Measurements from ENCODE around the gene LHFPL6. TPM values are rescaled to one million over a fixed set of nuclear protein-coding genes. Genes with fewer than 3 reads are reported as not detected.

LHFPL6 gene
- total and polyA plus RNA-seq, 10 of the 15 experiments (the other 5 are each of a cell fraction or from before 2014, with no cell fraction given) = 0.11 to 4.6 (median 0.41) TPM

DNA sequence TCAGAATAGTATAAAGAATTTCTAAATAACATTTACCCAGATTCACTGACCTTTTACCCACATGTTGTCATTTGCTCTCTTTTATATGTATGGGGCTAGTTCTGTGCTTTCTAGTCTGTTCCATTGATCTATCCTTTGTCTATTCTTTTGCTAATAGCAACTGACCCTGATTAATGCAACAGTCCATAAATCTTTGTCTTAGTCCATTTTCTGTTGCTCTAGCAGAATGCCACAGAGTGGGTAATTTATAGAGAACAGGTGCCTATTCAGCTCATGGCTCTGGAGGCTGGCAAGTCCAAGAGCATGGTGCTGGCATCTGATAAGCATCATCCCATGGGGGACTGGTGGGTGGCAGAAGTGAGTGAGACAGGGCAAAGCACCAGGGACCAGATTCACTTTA lies 52.1 kb downstream of the LHFPL6 start (continued):
- TF ChIP-seq BCL3 (IDR thresholded peaks at IDR 0.05; ENCODE audit: borderline replicate concordance, insufficient read depth, low read depth, low read length, poor library complexity, severe bottlenecking) (no peak), LARP7 (IDR thresholded peaks at IDR 0.05) (no peak), NRF1 (conservative IDR thresholded peaks at IDR 0.05; ENCODE audit: low read depth, low read length) (no peak)
- TF ChIP-seq, protein P1, sequence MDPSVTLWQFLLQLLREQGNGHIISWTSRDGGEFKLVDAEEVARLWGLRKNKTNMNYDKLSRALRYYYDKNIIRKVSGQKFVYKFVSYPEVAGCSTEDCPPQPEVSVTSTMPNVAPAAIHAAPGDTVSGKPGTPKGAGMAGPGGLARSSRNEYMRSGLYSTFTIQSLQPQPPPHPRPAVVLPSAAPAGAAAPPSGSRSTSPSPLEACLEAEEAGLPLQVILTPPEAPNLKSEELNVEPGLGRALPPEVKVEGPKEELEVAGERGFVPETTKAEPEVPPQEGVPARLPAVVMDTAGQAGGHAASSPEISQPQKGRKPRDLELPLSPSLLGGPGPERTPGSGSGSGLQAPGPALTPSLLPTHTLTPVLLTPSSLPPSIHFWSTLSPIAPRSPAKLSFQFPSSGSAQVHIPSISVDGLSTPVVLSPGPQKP (IDR thresholded peaks at IDR 0.05; ENCODE audit: low read depth, low read length) = no peak

- in situ Hi-C loops (cut with MboI) = no loop called here
- DNase-seq (ENCODE audit: low read depth, low spot score) (no peak), ATAC-seq (no peak), FAIRE-seq (no peak)
- Histone ChIP-seq H3K4me2 (ENCODE audit: control insufficient read depth, insufficient read depth) (no peak overlapping the region), H3K36me3 (ENCODE audit: control insufficient read depth in 2 of 2, insufficient read depth in 2 of 2, low read length in 1 of 2) (no peaks in the 10 kb centered on the region), H3K4me1 (ENCODE audit: control insufficient read depth, insufficient read depth, low read length) (no peaks in the 10 kb centered on the region), H3K27me3 (replicated peaks in 1 of 2; ENCODE audit: control insufficient read depth in 2 of 2, insufficient read depth in 2 of 2, low read length in 1 of 2) (no peaks in the 10 kb centered on the region), H3K9me3 (replicated peaks; ENCODE audit: control insufficient read depth, insufficient read depth, low read length) (no peaks in the 10 kb centered on the region; the same call in 2 of the 3 replicates), H4K20me1 (ENCODE audit: control insufficient read depth, insufficient read depth) (no peaks in the 10 kb centered on the region), H3K27ac (ENCODE audit: control insufficient read depth, insufficient read depth) (no peak overlapping the region), H3K4me3 (no peak overlapping the region), H3K9ac (ENCODE audit: control insufficient read depth, insufficient read depth, low read length) (no peak overlapping the region), H3K79me2 (ENCODE audit: control insufficient read depth, insufficient read depth, low read length) (no peaks in the 10 kb centered on the region), H2AFZ (ENCODE audit: control insufficient read depth, low read depth, low read length) (no peak overlapping the region)
- ChIA-PET SMC1A (ENCODE audit: uncharacterized antibody, unreplicated experiment) (no interaction called here), RAD21 (ENCODE audit: unreplicated experiment) (no interaction called here), POLR2A (no interaction called here), CTCF (interaction anchor here (1.6 kb wide), 1 partner anchor 12 kb away, joined by 3 read pairs; no protein-coding TSS in a partner anchor)
- TF ChIP-seq E2F8 (IDR thresholded peaks at IDR 0.05; ENCODE audit: low read depth, partially characterized antibody) (no peak), RAD21 (IDR thresholded peaks at IDR 0.05; ENCODE audit: insufficient read depth, low read depth, low read length) (no peak), ZBED1 (IDR thresholded peaks at IDR 0.05; ENCODE audit: borderline replicate concordance) (no peak)
- TF ChIP-seq, protein P2, sequence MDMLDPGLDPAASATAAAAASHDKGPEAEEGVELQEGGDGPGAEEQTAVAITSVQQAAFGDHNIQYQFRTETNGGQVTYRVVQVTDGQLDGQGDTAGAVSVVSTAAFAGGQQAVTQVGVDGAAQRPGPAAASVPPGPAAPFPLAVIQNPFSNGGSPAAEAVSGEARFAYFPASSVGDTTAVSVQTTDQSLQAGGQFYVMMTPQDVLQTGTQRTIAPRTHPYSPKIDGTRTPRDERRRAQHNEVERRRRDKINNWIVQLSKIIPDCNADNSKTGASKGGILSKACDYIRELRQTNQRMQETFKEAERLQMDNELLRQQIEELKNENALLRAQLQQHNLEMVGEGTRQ (IDR thresholded peaks at IDR 0.05; ENCODE audit: borderline replicate concordance, low read depth, low read length) = no peak
- intact Hi-C loops (cut with micrococcal nuclease; ENCODE audit: unreplicated experiment) = loop anchor here (10.0 kb wide), 1 partner anchor 58 kb away; the partner anchor contains the start of gene LHFPL6
- BruUV-seq (replicated peaks) = no TSS peak
Measured at GRCh38 chr13:39547108-39547507, 55.9 kb downstream of the LHFPL6 start.
